K562 (cell line): ENCODE results near the gene HMGA1. TPM values are rescaled to one million over a fixed set of nuclear protein-coding genes. Genes with fewer than 3 reads are reported as not detected.

Experiments used
- ATF3 ChIP-seq, 2 experiments: fragments of 450-650 bp in 1 of 2; sonication (generic) in 1 of 2; formaldehyde crosslinking in 1 of 2; IDR thresholded peaks in 1 of 2; conservative IDR thresholded peaks in 1 of 2; 2 replicates each; pipeline versions ENCODE4 v1.6.1 to v1.8.1; 2016 to 2023; ENCODE audit warnings: mild to moderate bottlenecking in 2 of 2, moderate library complexity in 2 of 2, inconsistent platforms in 1 of 2, missing genetic modification reagents in 1 of 2
- BACH1 ChIP-seq: fragments of 200-800 bp; sonication (Bioruptor generic); IDR thresholded peaks from 2 replicates; pipeline ENCODE4 v1.6.1; 2016; ENCODE audit warnings: missing genetic modification characterization, missing compliant biosample characterization
- CBX1 ChIP-seq: sonication (generic); IDR thresholded peaks from 2 replicates; pipeline ENCODE4 v1.6.1; 2016; ENCODE audit warnings: antibody characterized with exemption, low read depth, mild to moderate bottlenecking
- CREB1 ChIP-seq, 2 experiments: sonication (generic) in 1 of 2; formaldehyde crosslinking in 1 of 2; IDR thresholded peaks; 2 replicates each; pipeline versions ENCODE4 v1.6.1 to v1.8.0; 2012 to 2022; ENCODE audit warnings: inconsistent platforms in 1 of 2, mild to moderate bottlenecking in 1 of 2, missing genetic modification reagents in 1 of 2, moderate library complexity in 1 of 2
- EHMT2 ChIP-seq: fragments of 450-650 bp; IDR thresholded peaks from 2 replicates; pipeline ENCODE4 v1.6.1; 2018; ENCODE audit warnings: antibody characterized with exemption
- FIP1L1 ChIP-seq: fragments of 200-400 bp; formaldehyde crosslinking; IDR thresholded peaks from 2 replicates; pipeline ENCODE4 v1.6.1; 2018; ENCODE audit warnings: mild to moderate bottlenecking, low read depth, low read length; ENCODE audit not compliant: poor library complexity, severe bottlenecking
- FOXJ3 ChIP-seq: sonication (generic); formaldehyde crosslinking; IDR thresholded peaks from 2 replicates; pipeline ENCODE4 v1.4.0; 2020; ENCODE audit warnings: mild to moderate bottlenecking, missing genetic modification reagents
- GABPB1 ChIP-seq: sonication (generic); formaldehyde crosslinking; IDR thresholded peaks from 2 replicates; pipeline ENCODE4 v1.8.0; 2022; ENCODE audit warnings: mild to moderate bottlenecking, missing genetic modification reagents
- GATAD2B ChIP-seq: fragments of 450-650 bp; IDR thresholded peaks from 2 replicates; pipeline ENCODE4 v1.6.1; 2017; ENCODE audit warnings: mild to moderate bottlenecking, borderline replicate concordance
- HDAC8 ChIP-seq: fragments of 450-650 bp; IDR thresholded peaks from 2 replicates; pipeline ENCODE4 v1.6.1; 2016; ENCODE audit warnings: mild to moderate bottlenecking, missing genetic modification characterization, moderate library complexity, missing compliant biosample characterization
- HMGN3 ChIP-seq: IDR thresholded peaks from 2 replicates; pipeline ENCODE4 v1.6.1; 2011; ENCODE audit warnings: borderline replicate concordance, low read depth, mild to moderate bottlenecking, mixed read lengths, low read length; ENCODE audit not compliant: insufficient read length; ENCODE audit errors: extremely low read depth
- ILF3 ChIP-seq: fragments of 450-650 bp; IDR thresholded peaks from 2 replicates; pipeline ENCODE4 v1.6.1; 2018; ENCODE audit warnings: antibody characterized with exemption, mild to moderate bottlenecking, moderate library complexity, borderline replicate concordance
- MAFK ChIP-seq: IDR thresholded peaks from 2 replicates; pipeline ENCODE4 v1.6.1; 2011; ENCODE audit warnings: low read length, improper control_type of control experiment
- NCOR1 ChIP-seq: fragments of 450-650 bp; IDR thresholded peaks from 2 replicates; pipeline ENCODE4 v1.6.1; 2016; ENCODE audit warnings: mild to moderate bottlenecking, moderate library complexity
- POLR2H ChIP-seq: IDR thresholded peaks from 2 replicates; pipeline ENCODE4 v1.6.1; 2016; ENCODE audit warnings: missing genetic modification characterization, low read depth, mild to moderate bottlenecking, control low read depth, missing compliant biosample characterization, moderate library complexity
- RCOR1 ChIP-seq, 2 experiments: IDR thresholded peaks; 2 replicates each; pipeline ENCODE4 v1.6.1; 2012; ENCODE audit warnings: low read depth in 2 of 2, low read length in 2 of 2, borderline replicate concordance in 1 of 2, improper control_type of control experiment in 1 of 2
- SMAD1 ChIP-seq: fragments of 150-350 bp; IDR thresholded peaks from 2 replicates; pipeline ENCODE4 v1.6.1; 2014; ENCODE audit warnings: low read length, low read depth; ENCODE audit not compliant: partially characterized antibody
- STAT5A ChIP-seq: IDR thresholded peaks from 2 replicates; pipeline ENCODE4 v1.6.1; 2012; ENCODE audit warnings: low read length, inconsistent platforms, borderline replicate concordance
- TEAD1 ChIP-seq, 2 experiments: fragments of 450-650 bp in 1 of 2; sonication (generic) in 1 of 2; formaldehyde crosslinking; IDR thresholded peaks; 2 replicates each; pipeline versions ENCODE4 v1.4.0 to v1.8.0; 2020 to 2022; ENCODE audit warnings: mild to moderate bottlenecking in 2 of 2, missing genetic modification reagents in 1 of 2
- ZBTB7A ChIP-seq: IDR thresholded peaks from 2 replicates; pipeline ENCODE4 v1.6.1; 2011; ENCODE audit warnings: low read depth, mild to moderate bottlenecking, low read length, moderate library complexity, borderline replicate concordance; ENCODE audit not compliant: control insufficient read depth
- ZC3H8 ChIP-seq: fragments of 450-650 bp; IDR thresholded peaks from 2 replicates; pipeline ENCODE4 v1.6.1; 2017
- ZNF175 ChIP-seq: fragments of 200-800 bp; sonication (Bioruptor generic); IDR thresholded peaks from 2 replicates; pipeline ENCODE4 v1.6.1; 2016; ENCODE audit warnings: low read depth, mild to moderate bottlenecking, missing genetic modification characterization, missing compliant biosample characterization
- ZNF347 ChIP-seq: fragments of 450-650 bp; formaldehyde crosslinking; IDR thresholded peaks from 2 replicates; pipeline ENCODE4 v1.4.0; 2020; ENCODE audit warnings: low read depth, mild to moderate bottlenecking, moderate library complexity
- ZNF41 ChIP-seq: fragments of 250-450 bp; sonication (Bioruptor Pico); conservative IDR thresholded peaks from 2 replicates; pipeline ENCODE4 v1.4.0; 2020; ENCODE audit warnings: mild to moderate bottlenecking
- ZNF551 ChIP-seq: fragments of 250-450 bp; sonication (Bioruptor Pico); IDR thresholded peaks from 2 replicates; pipeline ENCODE4 v1.5.0; 2021; ENCODE audit warnings: mild to moderate bottlenecking, moderate library complexity
- ZNF57 ChIP-seq: fragments of 450-650 bp; formaldehyde crosslinking; IDR thresholded peaks from 2 replicates; pipeline ENCODE4 v1.4.0; 2020; ENCODE audit warnings: mild to moderate bottlenecking, moderate library complexity
- ZNF589 ChIP-seq: fragments of 200-800 bp; sonication (Bioruptor generic); IDR thresholded peaks from 2 replicates; pipeline ENCODE4 v1.6.1; 2016; ENCODE audit warnings: low read depth, missing genetic modification characterization, missing compliant biosample characterization
- ZNF644 ChIP-seq: fragments of 200-800 bp; sonication (Bioruptor generic); IDR thresholded peaks from 2 replicates; pipeline ENCODE4 v1.6.1; 2016; ENCODE audit warnings: low read depth, missing genetic modification characterization, missing compliant biosample characterization
- polyA plus RNA-seq, 8 experiments: library from polyadenylated mRNA; depleted of rRNA in 4 of 8; stranded (reverse) in 5 of 8; unstranded in 3 of 8; fragments of >200 nt; fragmentation: Nextera tagmentation in 2 of 8; fragmentation: Illumina TruSeq in 1 of 8; extraction: Ambion mirVana in 2 of 8; extraction: Trizol in 1 of 8; gene quantifications; 2 replicates each; pipeline versions ENCODE4 v1.2.1 to v1.2.3, GENCODE V29; 2011 to 2014; ENCODE audit warnings: inconsistent platforms in 1 of 8, missing spikeins in 1 of 8
- total RNA-seq, 7 experiments: library from RNA; depleted of rRNA in 6 of 7; stranded (reverse); fragments of >200 nt in 6 of 7; fragmentation: Illumina TruSeq in 2 of 7; extraction: Trizol in 2 of 7; gene quantifications; 2 replicates each; pipeline versions ENCODE4 v1.2.1 to v1.2.3, GENCODE V29; 2011 to 2021; ENCODE audit warnings: low replicate concordance in 1 of 7

The HMGA1 gene
- total and polyA plus RNA-seq, 9 of the 15 experiments (the other 6 are each of a cell fraction or from before 2014, with no cell fraction given), result 27.8 to 1,947 (median 594) TPM

- peak; percentile 79 for TF ChIP-seq ATF3 (IDR thresholded peaks at IDR 0.05)
- TF ChIP-seq ATF3 (CRISPR knock-in tag; conservative IDR thresholded peaks at IDR 0.05), result peak; percentile 53; the same call in 1 of the 2 replicates
- TF ChIP-seq CBX1, result peak; percentile 64; the same call in 1 of the 2 replicates
- TF ChIP-seq GATAD2B, result peak; percentile 65; the same call in 1 of the 2 replicates
- TF ChIP-seq ZBTB7A, result peak; percentile 96
- 0 out of 2 replicates have a peak, but pooled peaks have one; percentile 12 for TF ChIP-seq ZNF57 (CRISPR knock-in tag)
- 0 out of 2 replicates have a peak, but pooled peaks have one; percentile 58 for TF ChIP-seq HDAC8
- no peak for TF ChIP-seq GABPB1
- TF ChIP-seq MAFK, result no peak
- 0 out of 2 replicates have a peak, but pooled peaks have one; percentile 31 for TF ChIP-seq ZNF41 (CRISPR knock-in tag)
- TF ChIP-seq ILF3, result peak; percentile 87; the same call in 1 of the 2 replicates
- TF ChIP-seq EHMT2, result no peak
- TF ChIP-seq FIP1L1, result peak; percentile 97
- TF ChIP-seq ZNF347 (CRISPR knock-in tag), result 0 out of 2 replicates have a peak, but pooled peaks have one; percentile 27
- TF ChIP-seq CREB1 (IDR thresholded peaks at IDR 0.05), result peak; percentile 15
- no peak; the same call in 1 of the 2 replicates for TF ChIP-seq CREB1 (CRISPR knock-in tag; IDR thresholded peaks at IDR 0.05)
- no peak; the same call in 1 of the 2 replicates for TF ChIP-seq ZNF589 (CRISPR knock-in tag)
- peak; percentile 8 for TF ChIP-seq SMAD1
- TF ChIP-seq RCOR1 (IDR thresholded peaks at IDR 0.05; ENCODE audit: borderline replicate concordance in 1 of 2, low read depth in 2 of 2, low read length in 2 of 2), result peak in 1 of 2 experiments; percentile 2; a peak in 1 of 4 replicates
- peak; percentile 44 for TF ChIP-seq ZNF175
- TF ChIP-seq TEAD1 (CRISPR knock-in tag; IDR thresholded peaks at IDR 0.05), result peak in 1 of 2 experiments; percentile 26; a peak in 1 of 4 replicates
- TF ChIP-seq ZC3H8, result no peak
- TF ChIP-seq BACH1, result no peak
- TF ChIP-seq STAT5A, result no peak
- no peak for TF ChIP-seq POLR2H (tag)
- TF ChIP-seq FOXJ3 (CRISPR knock-in tag), result no peak
- peak; percentile 79 for TF ChIP-seq HMGN3
- no peak for TF ChIP-seq ZNF551 (CRISPR knock-in tag)
- TF ChIP-seq NCOR1, result peak; percentile 42
- peak; percentile 45; the same call in 1 of the 2 replicates for TF ChIP-seq ZNF644 (tag)
Measured at GRCh38 chr6:34235307-34236130, 1.2 kb upstream of the HMGA1 start (continued).
